GM19372 (cell line): ENCODE data around the gene GNL2.
"Not testable (repeated sequence)": the region's sequence is repeated elsewhere in the genome, so short reads cannot be mapped to it uniquely, and the experiment has no call there.

Experiments
- ATAC-seq: cut with Tn5 transposase; IDR thresholded peaks from one replicate; pipeline ENCODE4 v1.9.1; 2021; ENCODE audit warnings: mild to moderate bottlenecking, low read depth, moderate library complexity; ENCODE audit not compliant: unreplicated experiment

Gene GNL2

DNA sequence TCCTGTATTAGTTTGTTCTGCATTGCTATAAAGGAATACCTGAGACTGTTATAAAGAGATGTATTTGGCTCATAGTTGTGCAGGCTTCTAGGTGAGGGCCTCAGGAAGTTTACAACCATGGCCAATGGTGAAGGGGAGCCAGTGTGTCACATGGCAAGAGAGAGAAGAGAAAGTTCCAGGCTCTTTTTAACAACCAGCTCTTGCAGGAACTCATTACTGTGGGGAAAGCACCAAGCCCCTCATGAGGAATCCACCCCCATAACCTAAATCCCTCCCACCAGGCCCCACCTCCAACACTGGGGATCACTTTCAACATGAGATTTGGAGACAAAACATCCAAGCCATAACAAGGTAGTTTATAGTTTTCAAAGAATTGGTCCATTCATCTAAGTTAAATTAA is 76.1 kb downstream of the GNL2 start:
- ATAC-seq = no peak

DNA sequence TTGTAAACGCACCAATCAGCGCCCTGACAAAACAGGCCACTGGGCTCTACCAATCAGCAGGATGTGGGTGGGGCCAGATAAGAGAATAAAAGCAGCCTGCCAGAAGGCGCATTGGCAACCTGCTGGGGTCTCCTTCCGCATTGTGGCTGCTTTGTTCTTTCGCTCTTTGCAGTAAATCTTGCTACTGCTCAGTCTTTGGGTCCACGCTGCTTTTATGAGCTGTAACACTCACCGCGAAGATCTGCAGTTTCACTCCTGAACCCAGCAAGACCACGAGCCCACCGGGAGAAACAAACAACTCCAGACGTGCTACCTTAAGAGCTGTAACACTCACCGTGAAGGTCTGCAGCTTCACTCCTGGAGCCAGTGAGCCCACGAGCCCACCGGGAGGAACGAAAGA is 76.8 kb downstream of the GNL2 start:
- not testable (repeated sequence) for ATAC-seq

DNA sequence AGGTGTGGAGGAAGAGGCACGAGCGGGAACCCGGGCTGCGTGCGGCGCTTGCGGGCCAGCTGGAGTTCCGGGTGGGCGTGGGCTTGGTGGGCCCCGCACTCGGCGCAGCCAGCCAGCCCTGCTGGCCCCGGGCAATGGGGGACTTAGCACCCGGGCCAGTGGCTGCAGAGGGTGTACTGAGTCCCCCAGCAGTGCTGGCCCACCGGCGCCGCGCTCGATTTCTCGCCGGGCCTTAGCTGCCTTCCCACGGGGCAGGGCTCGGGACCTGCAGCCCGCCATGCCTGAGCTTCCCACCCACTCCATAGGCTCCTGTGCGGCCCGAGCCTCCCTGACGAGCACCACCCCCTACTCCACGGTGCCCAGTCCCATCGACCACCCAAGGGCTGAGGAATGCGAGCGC is 77.5 kb downstream of the GNL2 start:
- ATAC-seq = not testable (repeated sequence)

DNA sequence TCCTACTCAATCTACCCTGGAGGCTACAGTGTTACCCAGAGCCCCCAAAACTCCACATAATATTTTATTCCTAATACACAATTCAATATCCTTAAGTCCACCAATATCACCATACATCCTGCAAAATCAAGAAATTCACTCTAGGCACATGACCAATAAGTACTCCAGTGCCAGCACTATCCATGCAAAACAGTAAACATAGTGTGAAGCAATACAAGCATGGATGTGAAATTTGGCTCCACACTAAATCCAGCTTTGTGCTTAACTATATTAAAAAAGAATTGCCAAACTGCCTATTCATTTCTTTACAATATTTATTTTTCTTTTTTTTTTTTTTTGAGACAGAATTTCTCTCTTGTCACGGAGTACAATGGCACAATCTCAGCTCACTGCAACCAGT is 78.2 kb downstream of the GNL2 start:
- ATAC-seq = no peak
